GM21619 (cell line): ENCODE results near the gene STAG1.
"Not testable (repeated sequence)": the region's sequence is repeated elsewhere in the genome, so short reads cannot be mapped to it uniquely, and the experiment has no call there.

Experiments
- ATAC-seq: cut with Tn5 transposase; IDR thresholded peaks from one replicate; pipeline ENCODE4 v1.9.1; 2021; ENCODE audit not compliant: unreplicated experiment

The STAG1 gene

DNA sequence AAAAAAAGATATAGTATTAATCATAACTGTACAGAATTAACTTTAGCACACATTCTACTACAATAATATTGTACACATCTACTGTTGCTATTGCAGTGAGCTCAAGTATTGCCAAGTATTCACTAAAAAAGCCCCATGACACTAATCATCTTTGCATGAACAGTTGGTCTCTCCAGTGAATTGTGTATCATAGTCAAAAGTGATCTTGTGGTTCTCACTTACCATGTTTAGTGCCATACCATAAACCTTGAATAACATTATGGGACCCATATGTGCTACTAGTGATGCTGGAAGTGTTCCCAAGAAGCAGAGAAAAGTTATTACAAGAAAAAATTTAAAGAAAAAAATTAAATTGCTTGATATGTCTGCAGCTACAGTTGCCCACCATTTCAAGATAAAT, 324.9 kb downstream of the STAG1 start:
- no peak for ATAC-seq

DNA sequence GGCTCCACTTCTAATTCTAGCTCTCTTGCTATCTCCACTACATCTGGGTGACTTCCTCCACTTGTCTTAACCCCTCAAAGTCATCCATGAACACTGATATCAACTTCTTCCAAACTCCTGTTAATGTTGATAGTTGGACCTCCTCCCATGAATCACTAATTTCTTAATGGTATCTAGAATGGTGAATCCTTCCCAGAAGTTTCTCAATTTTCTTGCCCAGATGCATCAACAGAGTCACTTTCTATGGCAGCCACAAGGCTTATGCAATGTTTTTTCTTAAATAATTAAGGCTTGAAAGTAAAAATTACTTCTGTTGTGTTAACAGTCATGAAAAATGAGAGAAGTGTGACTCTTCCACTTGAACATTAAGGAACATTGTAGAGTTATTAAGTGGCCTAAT, 337.7 kb downstream of the STAG1 start:
- ATAC-seq, result no peak

DNA sequence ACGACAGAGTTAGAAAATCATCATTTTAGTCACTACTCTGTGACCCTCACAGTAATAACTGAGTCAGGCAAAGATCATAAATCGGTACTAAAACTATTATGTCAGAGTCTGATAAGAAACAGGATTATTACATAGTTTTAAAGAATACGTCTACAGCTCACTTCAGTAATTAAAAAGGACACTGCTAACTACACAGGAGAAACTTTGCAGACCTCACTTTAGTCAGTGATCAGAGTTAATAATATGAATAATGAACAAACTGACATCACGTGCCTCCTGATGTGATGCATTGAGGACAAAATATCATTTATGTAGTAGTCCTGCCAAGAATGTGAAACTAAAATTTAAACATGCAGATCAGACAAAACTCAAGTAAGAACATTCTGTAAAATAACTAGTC, 339.9 kb downstream of the STAG1 start:
- ATAC-seq, result no peak

DNA sequence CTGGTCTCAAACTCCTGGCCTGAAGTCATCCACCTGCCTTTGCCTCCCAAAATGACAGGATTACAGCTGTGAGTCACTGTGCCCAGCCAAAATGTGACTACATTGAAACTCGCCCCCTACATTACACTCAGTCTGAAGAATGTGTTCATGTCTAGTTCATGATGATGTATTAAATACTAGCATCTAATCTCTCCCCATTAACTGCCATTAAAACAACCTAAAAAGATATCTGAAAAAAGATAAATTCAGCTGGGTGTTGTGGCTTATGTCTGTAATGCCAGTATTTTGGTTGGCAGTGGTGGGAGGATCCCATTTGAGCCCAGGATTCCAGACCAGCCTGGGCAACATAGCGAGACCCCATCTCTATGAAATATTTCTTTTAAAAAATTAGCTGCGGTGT, 342.6 kb downstream of the STAG1 start:
- no peak for ATAC-seq

DNA sequence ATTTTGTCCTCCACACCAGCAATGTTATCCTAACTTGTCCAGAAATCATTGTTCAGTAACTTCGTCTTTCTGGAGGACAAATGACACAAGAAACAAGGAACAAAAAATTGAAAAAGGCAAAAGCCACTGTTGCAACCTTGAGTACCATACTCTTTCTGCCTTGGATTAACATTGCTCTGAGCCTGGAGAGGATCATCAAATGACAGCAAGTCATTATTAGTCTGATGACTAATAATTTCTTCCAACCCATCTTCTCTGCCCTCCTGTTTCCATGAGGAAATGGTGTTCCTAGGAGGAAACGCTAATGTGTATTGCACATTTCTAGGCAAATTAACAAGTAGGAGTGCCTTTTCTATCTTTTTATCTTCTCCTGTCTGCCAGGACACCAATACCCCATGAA, 348.1 kb downstream of the STAG1 start:
- no peak for ATAC-seq

DNA sequence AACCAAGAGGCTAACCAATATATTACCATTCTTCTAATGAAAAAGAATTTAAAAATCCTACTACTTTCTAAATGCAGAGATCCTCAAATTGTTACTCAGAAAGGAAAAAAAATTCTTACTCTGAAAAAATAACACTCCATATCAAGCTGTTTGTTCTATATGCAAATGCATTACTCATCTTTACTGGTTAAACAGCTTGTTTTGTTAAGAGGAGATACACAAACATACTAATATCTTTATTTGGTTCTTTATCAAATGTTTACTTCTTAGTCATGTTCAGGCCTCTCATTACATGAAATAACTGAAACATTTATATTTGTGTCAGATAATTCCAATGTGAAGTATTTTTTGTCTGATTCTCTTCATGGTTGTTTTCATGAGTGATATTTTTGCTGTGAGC, 355.3 kb downstream of the STAG1 start:
- no peak for ATAC-seq

DNA sequence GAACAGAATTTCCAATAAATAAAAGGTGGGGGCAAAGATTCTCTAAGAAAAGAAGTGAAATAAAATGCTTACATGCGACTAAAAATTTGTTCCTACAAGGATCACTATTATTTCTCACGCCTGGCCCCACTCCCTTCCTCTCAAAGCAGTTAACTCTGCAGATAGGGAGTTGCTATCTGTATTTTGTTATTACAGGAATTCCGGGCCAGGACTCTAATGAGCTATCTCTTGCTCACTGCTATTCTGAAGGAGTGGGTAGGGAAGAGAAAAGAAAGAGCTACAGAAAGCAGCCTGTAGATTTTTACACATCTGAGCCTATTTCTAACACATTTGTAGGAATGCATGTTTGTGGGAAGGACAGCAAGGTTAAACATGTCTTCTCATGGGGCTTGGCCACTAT, 361.6 kb downstream of the STAG1 start:
- no peak for ATAC-seq

DNA sequence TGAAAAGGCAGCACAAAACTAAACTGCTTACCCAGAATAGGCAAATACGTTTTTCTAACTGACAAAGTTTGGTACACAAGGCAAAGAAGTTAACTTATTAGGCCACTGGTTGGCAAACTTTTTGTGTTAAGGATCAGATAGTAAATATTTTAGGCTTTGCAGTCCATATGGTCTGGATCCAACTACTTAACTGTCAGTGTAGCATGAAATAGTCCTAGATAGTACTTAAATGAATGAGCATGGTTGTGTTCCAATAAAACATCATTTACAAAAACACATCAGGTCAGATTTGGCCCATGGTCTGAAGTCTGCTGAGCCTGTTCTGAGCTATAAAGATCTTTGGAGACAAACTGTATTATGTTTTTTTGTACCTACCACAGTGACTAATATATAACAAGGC, 365.1 kb downstream of the STAG1 start:
- no peak for ATAC-seq

DNA sequence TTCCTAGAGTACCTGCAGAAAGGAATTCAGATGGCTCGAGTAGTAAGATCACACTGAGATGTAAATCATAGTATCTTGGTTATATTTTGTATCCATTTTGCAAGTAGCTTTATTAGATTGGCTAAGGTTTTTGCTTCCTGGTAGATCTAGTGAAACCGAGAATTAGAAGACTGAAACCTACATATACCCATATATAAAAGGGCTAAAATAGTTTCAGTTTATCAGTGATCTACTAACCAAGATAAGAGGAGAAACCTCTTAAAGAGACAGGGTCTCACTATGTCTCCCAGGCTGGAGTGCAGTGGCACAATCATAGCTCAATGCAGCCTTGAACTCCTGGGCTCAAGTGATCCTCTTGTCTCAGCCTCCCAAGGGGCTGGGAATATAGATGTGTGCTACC, 366.7 kb downstream of the STAG1 start:
- ATAC-seq, result peak; percentile 91

DNA sequence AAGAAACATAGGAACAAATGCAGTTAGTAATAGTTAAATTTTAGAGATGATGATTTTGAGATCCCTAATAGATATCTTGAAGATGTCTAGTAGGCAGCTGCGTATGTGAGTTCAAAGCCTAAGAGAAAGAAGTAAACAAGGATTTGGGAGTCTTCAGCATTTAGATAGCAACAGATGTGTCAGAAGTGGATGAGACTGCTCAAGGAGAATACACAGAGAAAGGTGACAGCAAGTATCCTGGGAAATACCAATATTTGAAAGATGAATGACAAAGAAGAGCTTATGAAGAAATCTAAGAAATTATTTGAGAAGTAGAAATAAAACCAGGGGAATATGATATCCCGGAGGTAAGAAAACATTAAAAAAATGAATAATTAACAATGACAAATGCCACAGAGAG, 371.1 kb downstream of the STAG1 start:
- no peak for ATAC-seq

DNA sequence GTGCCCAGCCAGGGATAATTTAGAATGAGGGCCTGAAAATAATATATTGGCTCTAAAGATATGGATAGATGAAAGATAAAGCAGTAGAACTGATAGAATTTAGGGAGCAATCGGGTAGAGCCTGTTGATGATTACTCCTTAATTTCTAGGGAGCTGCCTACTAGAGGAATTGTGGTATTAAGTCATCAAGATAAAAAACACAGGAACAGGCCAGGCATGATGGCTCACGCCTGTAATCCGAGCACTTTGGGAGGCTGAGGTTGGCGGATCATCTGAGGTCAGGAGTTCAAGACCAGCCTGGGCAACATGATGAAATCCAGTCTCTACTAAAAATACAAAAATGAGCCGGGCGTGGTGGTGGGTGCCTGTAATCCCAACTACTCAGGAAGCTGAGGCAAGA, 371.6 kb downstream of the STAG1 start:
- ATAC-seq, result no peak

DNA sequence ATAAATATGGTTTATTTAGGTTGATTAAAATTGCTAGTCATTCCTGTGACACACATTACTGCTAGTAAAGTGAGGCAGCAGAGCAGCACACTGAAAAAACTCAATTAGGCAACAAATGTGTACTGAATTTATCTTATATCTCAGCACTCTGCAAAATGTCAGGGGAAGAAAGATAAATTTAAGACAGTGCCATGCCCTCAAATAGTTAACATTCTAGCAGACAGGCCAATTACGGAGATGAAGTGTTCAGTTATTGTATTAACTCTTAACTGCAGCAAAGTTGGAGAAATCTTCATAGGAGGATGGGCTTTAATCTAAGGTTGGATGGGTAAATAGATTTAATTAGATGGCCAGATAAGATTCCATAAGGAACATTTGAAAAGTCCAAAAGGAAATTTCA, 374.2 kb downstream of the STAG1 start:
- ATAC-seq, result no peak

DNA sequence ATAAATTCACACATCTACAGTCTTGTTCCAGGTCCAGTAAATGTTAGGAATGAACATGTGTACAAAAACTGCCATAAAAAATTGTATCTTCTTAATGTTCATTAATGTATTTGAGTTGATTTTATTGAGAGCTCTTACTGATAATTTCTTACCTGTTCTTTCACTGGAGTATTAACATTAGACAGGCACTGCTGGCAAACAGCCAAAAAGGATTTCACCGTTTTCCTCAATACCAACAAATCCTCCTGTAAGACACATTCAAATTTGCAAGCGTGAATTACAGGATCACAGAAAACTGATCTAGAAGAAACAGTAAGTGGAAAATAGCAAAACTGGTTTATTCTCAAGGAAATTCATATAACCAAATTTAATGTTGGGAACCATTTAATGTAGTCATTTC, 374.7 kb downstream of the STAG1 start:
- no peak for ATAC-seq

DNA sequence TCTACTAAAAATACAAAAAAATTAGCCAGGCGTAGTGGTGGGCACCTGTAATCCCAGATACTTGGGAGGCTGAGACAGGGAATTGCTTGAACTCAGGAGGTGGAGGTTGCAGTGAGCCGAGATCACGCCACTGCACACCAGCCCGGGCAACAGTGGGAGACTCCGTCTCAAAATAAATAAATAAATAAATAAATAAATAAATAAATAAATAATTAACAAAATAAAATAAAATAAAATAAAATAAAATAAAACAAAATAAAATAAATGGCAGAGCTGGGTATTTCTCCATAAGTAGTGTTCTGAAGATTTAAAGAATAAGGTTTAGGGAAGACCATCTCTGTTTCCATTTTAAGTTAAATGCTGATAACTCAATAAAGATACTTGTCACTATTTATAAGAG, 376.4 kb downstream of the STAG1 start:
- not testable (repeated sequence) for ATAC-seq

DNA sequence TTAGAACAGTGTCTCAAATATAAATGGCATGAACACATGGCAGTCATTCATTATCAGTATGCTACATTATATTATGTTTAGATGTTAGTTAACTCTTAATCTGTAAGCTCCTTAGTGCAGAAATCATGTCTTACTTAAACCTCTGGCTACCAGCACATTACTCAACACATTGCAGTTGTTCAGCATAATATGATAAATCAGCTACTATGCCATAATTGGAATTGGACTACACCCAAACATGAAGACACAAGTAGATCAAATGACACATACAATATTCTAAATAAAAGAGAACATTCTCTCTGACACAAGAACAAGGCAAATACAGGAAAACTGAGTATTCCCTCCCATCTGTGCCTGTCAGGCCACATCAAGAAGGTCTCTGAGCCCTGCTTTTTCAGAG, 385.9 kb downstream of the STAG1 start:
- ATAC-seq, result no peak

DNA sequence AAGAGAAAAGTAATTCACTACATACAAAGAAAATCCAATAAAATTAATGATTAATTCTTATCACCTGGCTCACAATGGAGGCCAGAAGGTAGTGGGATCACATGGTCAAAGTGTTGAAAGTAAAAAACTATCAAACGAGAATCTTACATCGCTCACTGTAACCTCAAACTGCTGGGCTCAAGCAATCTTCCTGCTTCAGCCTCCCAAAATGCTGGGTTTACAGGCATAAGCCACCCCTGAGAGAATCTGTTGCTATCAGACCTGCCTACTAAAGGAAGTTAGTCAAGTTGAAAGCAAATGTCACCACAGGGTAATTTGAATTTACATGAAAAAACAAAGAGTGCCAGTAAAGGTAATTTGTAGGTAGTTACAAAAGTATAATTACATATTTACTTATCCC, 398.7 kb downstream of the STAG1 start:
- ATAC-seq, result peak; percentile 68

DNA sequence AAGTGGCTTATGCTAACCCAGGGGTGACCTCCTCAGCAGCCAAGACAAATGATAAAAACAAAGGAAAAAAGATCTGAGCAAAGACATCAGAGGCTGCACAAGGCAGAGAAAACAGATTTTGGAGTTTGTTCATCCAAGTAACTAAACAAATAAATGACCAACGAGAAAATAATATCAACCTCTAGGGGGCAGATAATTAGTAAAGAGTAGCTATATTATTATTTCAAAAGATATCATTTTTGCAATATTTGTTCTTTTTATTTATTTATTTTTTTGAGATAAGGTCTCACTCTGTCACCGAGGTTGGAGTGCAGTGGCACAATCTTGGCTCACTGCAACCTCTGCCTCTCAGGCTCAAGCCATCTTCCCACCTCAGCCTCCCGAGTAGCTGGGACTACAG, 400.3 kb downstream of the STAG1 start:
- ATAC-seq, result no peak

DNA sequence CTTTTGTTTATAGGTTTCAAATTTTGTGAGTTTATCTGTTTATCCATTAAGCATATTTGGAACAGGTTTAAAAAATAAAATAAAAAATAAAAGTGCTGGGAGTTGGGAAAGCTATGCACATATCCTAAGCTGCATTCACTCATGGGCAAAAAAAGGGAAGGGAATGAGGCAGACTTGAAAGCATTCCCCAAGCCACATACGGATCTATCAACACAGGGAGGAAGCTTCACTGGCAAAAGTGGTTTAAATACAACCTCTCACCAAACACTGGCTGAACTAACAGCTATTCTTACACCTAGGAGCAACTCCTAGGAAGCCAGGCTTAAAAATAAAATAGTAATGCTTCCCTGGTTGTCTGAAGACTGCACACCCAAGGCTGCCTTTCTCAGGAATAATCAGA, 400.8 kb downstream of the STAG1 start:
- no peak for ATAC-seq

DNA sequence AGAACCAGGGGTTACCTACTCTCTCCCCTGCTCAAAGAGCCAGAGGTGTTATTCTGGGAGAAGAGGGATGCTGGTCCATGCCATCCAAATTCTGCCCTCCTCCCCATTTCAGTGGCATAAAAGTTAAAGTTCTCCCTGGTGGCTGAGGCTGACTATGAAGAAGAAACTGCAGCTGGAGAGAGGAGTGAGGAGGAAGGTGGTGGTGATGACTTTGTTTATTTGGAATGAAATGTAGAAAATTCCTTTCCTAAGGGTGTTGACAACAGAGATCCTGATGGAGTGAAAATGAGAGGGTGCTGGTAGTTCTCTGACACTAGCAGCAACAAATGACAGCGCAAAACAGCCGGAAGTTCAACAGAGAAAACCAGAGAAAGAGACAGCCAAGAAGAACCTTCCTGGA, 401.6 kb downstream of the STAG1 start:
- ATAC-seq, result no peak

DNA sequence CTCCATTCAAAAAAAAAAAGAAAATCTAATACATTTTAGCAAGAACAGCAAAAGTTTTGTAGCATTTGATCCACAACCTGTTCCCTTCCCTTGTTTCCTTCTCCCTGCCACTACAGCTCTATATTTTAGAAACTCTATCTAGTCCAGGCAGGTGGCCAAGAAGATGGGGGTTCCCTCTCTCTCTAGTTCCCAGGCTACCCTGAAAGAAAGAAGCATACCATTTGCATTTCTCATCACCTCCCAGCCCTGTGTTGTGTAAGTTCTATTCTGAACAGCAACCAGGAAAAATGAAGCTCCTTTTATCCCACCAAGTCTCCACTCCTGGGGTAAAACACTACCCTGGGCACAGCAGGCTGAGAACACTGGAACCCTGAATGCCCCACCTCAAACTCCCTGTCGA, 402.0 kb downstream of the STAG1 start:
- ATAC-seq, result no peak

DNA sequence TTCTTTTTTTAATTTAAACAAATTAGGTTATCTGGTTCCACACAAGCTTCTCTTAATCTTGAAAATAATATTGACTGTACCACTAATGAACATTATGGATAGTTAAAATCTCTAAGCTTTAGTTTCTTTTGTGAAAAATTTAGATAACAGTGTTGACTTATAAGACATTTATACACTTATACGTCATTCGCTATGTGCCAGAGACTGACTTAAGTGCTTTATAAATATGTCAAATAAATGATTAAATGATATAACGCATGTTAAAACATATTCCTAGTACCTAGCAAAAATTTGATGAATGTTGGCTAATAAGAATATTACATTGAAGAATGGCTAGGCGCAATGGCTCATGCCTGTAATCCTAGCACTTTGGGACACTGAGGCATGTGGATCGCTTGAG, 405.7 kb downstream of the STAG1 start:
- no peak for ATAC-seq

DNA sequence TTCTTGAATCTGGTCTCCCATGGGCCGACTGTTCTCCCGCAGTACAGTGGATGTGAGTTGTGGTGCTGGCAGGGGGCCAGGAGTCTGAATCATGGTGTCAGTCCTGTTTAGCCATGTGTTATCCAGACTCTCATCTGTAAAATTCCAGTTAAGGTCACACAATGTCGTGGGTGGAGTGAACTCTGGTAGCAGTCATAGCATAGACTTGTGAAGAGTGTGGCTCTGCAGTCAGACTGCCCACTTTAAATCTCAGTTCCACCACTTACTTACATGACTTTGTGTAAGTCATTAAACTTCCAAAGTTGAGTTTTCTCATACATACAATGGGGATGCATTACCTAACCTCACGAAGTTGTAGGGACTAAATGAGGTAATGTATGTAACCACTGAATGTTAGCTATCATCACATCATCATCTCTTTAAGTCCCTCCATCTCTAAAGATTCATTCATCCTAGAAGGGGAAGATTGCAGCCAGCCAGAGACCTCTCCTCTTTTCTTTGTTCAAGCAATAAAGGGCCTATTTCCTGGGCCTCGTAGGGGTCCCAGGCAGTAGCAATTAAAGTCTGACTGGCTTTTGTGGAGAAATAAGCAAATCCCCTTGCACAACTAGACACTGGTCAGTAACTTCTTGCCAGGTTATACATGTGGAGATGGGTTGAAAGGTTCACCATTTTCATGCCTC, 408.2 kb downstream of the STAG1 start:
- no peak for ATAC-seq

DNA sequence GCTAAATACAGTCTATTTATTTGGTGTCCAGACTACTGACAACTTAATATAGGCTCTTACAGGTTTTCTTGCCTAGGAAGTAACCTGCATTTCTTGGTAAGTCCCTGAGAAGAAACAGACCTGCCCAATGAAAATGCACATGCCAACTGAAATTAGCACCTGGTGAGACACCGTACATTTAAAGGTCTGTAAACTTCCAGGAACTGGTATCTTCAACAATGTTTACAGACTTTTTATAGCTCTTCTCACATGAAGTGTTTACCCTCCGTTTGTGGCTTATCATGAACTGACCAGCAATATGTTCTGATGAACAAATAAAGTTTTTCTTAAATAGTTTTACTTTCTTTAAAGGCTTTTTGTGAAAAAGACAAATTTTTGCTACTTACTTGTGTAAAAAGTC, 408.7 kb downstream of the STAG1 start:
- ATAC-seq, result no peak
